Karpas-422 (cell line): ENCODE data around the gene SGCD. TPM values are rescaled to one million over a fixed set of nuclear protein-coding genes. Genes with fewer than 3 reads are reported as not detected.

ENCODE experiments used
- DNase-seq: peaks from one replicate; pipeline ENCODE4 v3.0.0-alpha.2; 2015
- H2AFZ ChIP-seq: fragments of 200-600 bp; sonication (generic); 2 replicates; pipeline ENCODE4 v1.6.1; 2014; ENCODE audit warnings: antibody characterized with exemption, low read length, mixed read lengths
- H3K27ac ChIP-seq: fragments of 200-600 bp; sonication (generic); 2 replicates; pipeline ENCODE4 v1.5.1; 2014; ENCODE audit warnings: mild to moderate bottlenecking, low read length, moderate library complexity
- H3K27me3 ChIP-seq: fragments of 200-600 bp; sonication (generic); 2 replicates; pipeline ENCODE4 v1.6.1; 2014; ENCODE audit warnings: low read length, mixed read lengths
- H3K36me3 ChIP-seq: fragments of 200-600 bp; sonication (generic); 2 replicates; pipeline ENCODE4 v1.6.1; 2014; ENCODE audit warnings: low read length, mixed read lengths; ENCODE audit not compliant: insufficient read depth
- H3K4me1 ChIP-seq: fragments of 200-600 bp; sonication (generic); 2 replicates; pipeline ENCODE4 v1.6.1; 2014; ENCODE audit warnings: mild to moderate bottlenecking, low read length, mixed read lengths
- H3K4me2 ChIP-seq: fragments of 200-600 bp; sonication (generic); 2 replicates; pipeline ENCODE4 v1.6.1; 2014; ENCODE audit warnings: low read length, low read depth, mild to moderate bottlenecking; ENCODE audit not compliant: poor library complexity, severe bottlenecking
- H3K4me3 ChIP-seq: fragments of 200-600 bp; sonication (generic); 2 replicates; pipeline ENCODE4 v1.5.1; 2014; ENCODE audit warnings: mild to moderate bottlenecking, antibody characterized with exemption, low read length, mixed read lengths
- H3K79me2 ChIP-seq: fragments of 200-600 bp; sonication (generic); 2 replicates; pipeline ENCODE4 v1.6.1; 2014; ENCODE audit warnings: mild to moderate bottlenecking, low read length, mixed read lengths
- H3K9ac ChIP-seq: fragments of 200-600 bp; sonication (generic); 2 replicates; pipeline ENCODE4 v1.6.0; 2014; ENCODE audit warnings: low read length
- H3K9me2 ChIP-seq: fragments of 200-600 bp; sonication (generic), shearing (Covaris generic); replicated peaks from 2 replicates; pipeline ENCODE4 v1.6.0; 2014; ENCODE audit warnings: mild to moderate bottlenecking, low read length, moderate library complexity; ENCODE audit not compliant: insufficient read depth
- H3K9me3 ChIP-seq: fragments of 300-700, 200-600 bp; sonication (generic); 2 replicates; pipeline ENCODE4 v1.6.1; 2014; ENCODE audit warnings: low read length, mixed read lengths
- H4K20me1 ChIP-seq: fragments of 200-600 bp; sonication (generic); 2 replicates; pipeline ENCODE4 v1.6.1; 2014; ENCODE audit warnings: mild to moderate bottlenecking, antibody characterized with exemption, low read length, low read depth; ENCODE audit not compliant: insufficient read depth
- total RNA-seq: library from RNA; depleted of rRNA; stranded (reverse); fragments of >200 nt; shearing (Covaris generic); gene quantifications from 2 replicates; pipeline ENCODE4 v1.2.3, GENCODE V29; 2014; ENCODE audit warnings: low replicate concordance

Gene SGCD
- total RNA-seq, 1 experiment from 2014 or later: not detected

DNA sequence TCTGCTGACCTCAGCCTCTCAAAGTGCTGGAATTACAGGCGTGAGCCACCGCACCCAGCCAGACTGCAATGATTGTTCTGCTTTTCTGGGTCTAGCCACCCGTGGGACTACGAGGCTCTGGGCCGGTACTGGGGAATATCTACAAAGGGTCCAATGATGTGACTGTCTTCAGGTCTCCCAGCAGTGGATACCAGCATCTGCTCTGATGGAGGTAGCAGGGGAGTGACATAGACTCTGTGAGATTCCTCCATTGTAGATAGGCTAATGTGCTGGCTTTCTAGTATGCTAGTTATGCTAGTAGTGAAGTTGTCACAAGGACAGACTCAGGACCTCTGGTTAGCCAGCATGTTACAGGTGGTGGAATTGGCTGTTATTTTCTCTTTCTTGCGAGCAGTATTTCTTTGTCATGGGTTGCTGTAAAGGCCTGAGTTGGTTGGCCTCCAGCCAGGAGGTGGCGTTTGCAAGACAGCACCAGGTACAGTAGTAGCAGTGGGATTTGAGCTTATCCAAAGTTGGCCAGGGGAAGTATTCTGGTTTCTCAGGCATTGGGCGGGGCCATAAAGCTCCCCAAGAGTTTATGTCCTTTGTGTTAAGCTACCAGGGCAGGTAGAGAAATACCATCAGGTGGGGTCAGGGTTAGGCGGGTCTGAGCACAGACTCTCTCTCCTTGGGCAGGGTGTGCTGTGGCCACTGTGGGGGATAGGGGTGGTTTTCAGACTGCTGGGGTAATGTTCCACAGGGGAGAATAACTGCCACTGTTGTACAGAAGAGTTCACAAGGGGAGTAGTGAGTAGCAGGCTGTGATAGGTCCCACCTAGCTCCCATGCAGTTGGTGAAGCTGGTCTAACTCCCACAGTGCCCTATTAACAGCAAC is 105.2 kb downstream of the SGCD start:
- no peak for DNase-seq
- Histone ChIP-seq H3K9me2 (no peaks in the 10 kb centered on the region), H3K36me3 (no peaks in the 10 kb centered on the region), H2AFZ (no peak overlapping the region), H3K79me2 (no peaks in the 10 kb centered on the region), H3K4me3 (no peak overlapping the region), H3K4me2 (no peak overlapping the region), H4K20me1 (no peaks in the 10 kb centered on the region), H3K27ac (no peak overlapping the region), H3K27me3 (no peaks in the 10 kb centered on the region), H3K9me3 (no peaks in the 10 kb centered on the region), H3K9ac (no peak overlapping the region), H3K4me1 (no peaks in the 10 kb centered on the region)

DNA sequence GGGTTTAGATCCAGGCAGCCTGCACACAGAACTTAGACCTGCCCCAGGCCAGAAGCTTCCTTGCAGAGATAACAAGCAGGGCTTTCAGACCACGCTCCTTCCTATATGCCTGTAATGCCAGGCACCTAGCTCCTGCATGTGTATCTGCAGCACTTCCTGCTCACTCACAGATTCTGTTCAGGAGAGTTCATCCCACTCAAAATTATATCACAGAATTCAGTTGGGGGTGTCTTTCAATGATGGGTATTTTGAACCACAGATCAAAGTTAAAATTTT is 105.8 kb downstream of the SGCD start:
- no peaks in the 10 kb centered on the region for H3K79me2 ChIP-seq
- no peaks in the 10 kb centered on the region for H3K4me1 ChIP-seq
- no peaks in the 10 kb centered on the region for H4K20me1 ChIP-seq
- H3K4me2 ChIP-seq: no peak overlapping the region
- no peak overlapping the region for H3K27ac ChIP-seq
- no peaks in the 10 kb centered on the region for H3K27me3 ChIP-seq
- no peak overlapping the region for H2AFZ ChIP-seq
- no peak for DNase-seq
- no peaks in the 10 kb centered on the region for H3K9me3 ChIP-seq
- H3K4me3 ChIP-seq: no peak overlapping the region
- no peaks in the 10 kb centered on the region for H3K36me3 ChIP-seq
- H3K9me2 ChIP-seq: no peaks in the 10 kb centered on the region
- no peak overlapping the region for H3K9ac ChIP-seq

DNA sequence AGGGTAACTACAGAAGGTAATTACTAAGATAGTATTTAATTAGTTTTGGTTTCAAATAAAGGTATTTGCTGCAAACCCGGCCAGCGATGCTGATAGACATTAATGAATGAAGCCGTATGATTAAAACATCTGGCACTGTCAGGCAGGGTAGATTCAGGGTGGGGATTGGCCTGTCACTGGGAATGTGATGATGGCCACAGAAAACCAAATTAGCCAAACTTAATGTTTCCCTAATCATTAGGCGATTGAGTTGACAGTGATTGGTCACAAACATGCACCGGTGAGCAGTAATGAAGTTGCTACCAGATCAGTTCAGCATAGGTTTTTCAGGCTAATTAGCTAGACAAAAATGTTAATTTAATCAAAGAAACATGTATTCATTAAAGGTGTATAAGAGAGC is 107.5 kb downstream of the SGCD start:
- Histone ChIP-seq H3K79me2 (no peaks in the 10 kb centered on the region), H3K9me3 (no peaks in the 10 kb centered on the region), H3K4me3 (no peak overlapping the region), H3K4me1 (no peaks in the 10 kb centered on the region), H3K9ac (no peak overlapping the region), H3K27ac (no peak overlapping the region), H3K4me2 (no peak overlapping the region), H3K9me2 (no peaks in the 10 kb centered on the region), H3K36me3 (no peaks in the 10 kb centered on the region), H2AFZ (no peak overlapping the region), H4K20me1 (no peaks in the 10 kb centered on the region), H3K27me3 (no peaks in the 10 kb centered on the region)
- no peak for DNase-seq

DNA sequence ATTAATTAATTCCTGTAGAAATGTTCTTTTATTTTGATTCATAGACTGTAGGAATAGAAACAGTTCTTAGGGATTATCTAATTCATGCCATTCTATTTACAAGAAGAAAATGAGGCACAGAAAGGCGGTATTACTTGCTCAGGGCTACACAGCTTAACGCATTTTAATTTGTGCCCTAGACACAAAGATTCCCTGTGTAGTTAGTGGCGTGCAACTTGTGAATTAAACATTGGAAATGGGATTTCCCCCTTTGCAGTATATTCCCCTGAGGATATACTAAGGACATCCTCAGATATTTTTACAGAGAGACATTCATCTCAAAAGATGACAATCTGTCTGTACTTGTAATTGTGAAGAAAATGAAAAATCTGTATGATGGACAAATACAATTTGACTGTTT is 108.1 kb downstream of the SGCD start:
- Histone ChIP-seq H3K4me2 (no peak overlapping the region), H3K27me3 (no peaks in the 10 kb centered on the region), H3K36me3 (no peaks in the 10 kb centered on the region), H3K27ac (no peak overlapping the region), H3K9me2 (no peaks in the 10 kb centered on the region), H3K4me1 (no peaks in the 10 kb centered on the region), H3K9me3 (no peaks in the 10 kb centered on the region), H3K79me2 (no peaks in the 10 kb centered on the region), H4K20me1 (no peaks in the 10 kb centered on the region), H2AFZ (no peak overlapping the region), H3K4me3 (no peak overlapping the region), H3K9ac (no peak overlapping the region)
- DNase-seq: no peak

DNA sequence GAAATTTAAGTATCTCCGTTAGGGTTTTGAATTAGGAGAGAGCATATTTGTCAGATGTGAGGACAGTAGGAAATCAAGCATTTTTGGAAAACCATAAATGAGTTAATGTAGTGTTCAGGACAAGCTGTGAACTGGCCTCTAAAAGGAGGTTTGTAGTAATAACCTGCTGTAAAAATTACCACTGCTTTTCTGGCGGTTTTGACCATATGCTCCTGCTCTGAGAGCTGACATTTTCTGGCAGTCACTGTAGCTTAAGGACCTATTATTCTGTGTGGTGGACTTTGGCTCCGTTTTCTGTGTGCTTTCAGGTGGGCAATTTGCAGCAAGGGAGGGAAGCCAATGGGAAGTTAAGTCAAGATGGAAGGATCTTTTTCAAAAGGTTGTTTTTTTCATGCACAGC is 111.1 kb downstream of the SGCD start:
- no peak overlapping the region for H3K9ac ChIP-seq
- H3K27me3 ChIP-seq: no peaks in the 10 kb centered on the region
- no peaks in the 10 kb centered on the region for H3K9me2 ChIP-seq
- DNase-seq: no peak
- no peaks in the 10 kb centered on the region for H3K79me2 ChIP-seq
- H3K36me3 ChIP-seq: no peaks in the 10 kb centered on the region
- no peak overlapping the region for H3K27ac ChIP-seq
- no peak overlapping the region for H3K4me2 ChIP-seq
- H3K4me1 ChIP-seq: no peaks in the 10 kb centered on the region
- H4K20me1 ChIP-seq: no peaks in the 10 kb centered on the region
- H3K9me3 ChIP-seq: no peaks in the 10 kb centered on the region
- H3K4me3 ChIP-seq: no peak overlapping the region
- no peak overlapping the region for H2AFZ ChIP-seq

DNA sequence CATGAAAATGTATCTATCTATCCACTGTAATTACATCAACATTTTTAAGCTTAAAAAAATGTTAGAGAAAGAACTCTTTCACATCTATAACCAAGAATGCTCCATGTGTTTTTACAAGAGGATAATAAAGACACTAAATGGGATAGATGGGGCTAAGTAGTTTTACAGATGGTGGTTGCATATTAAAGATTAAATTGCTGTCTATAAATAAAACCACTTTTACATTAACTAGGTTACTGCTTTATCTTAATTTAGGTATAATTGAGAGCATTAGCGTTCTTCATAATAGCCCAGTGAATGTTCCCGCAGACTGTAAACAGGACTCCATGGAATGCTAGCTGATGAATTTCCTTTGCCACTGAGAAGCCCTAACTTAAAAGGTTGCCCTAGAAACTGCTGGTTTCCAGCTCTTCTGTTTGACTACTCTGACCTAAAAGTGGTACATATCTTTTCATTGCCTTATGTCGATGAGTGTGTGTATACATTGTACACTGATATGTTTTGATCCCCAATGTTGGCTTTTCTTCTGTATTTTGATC is 117.9 kb downstream of the SGCD start:
- H3K36me3 ChIP-seq: no peaks in the 10 kb centered on the region
- no peaks in the 10 kb centered on the region for H3K27me3 ChIP-seq
- H3K4me1 ChIP-seq: no peaks in the 10 kb centered on the region
- H3K9ac ChIP-seq: no peak overlapping the region
- no peaks in the 10 kb centered on the region for H3K9me3 ChIP-seq
- no peak overlapping the region for H3K4me2 ChIP-seq
- H3K4me3 ChIP-seq: no peak overlapping the region
- H2AFZ ChIP-seq: no peak overlapping the region
- no peak for DNase-seq
- H3K27ac ChIP-seq: no peak overlapping the region
- H3K9me2 ChIP-seq: no peaks in the 10 kb centered on the region
- no peaks in the 10 kb centered on the region for H4K20me1 ChIP-seq
- H3K79me2 ChIP-seq: no peaks in the 10 kb centered on the region

DNA sequence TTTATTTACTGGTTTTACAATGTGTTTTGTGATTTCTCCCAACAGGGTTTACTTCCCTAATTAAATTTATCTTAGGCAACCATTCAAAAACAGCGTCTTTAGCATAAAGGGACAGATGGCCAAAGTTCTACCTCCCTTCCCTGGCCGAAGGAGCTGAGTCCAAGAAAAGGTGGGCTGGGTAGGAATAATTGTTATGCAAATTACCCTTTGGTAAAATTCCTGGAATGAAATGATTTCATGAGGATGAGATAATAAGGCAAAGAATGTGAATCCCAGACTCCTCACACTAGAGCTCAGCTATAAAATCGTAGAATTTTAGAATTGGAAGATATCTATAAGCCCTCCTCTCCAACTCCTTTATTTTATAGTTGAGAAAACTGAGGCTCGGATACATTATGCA is 119.6 kb downstream of the SGCD start:
- Histone ChIP-seq H3K36me3 (no peaks in the 10 kb centered on the region), H3K9me2 (no peaks in the 10 kb centered on the region), H3K4me1 (no peaks in the 10 kb centered on the region)

DNA sequence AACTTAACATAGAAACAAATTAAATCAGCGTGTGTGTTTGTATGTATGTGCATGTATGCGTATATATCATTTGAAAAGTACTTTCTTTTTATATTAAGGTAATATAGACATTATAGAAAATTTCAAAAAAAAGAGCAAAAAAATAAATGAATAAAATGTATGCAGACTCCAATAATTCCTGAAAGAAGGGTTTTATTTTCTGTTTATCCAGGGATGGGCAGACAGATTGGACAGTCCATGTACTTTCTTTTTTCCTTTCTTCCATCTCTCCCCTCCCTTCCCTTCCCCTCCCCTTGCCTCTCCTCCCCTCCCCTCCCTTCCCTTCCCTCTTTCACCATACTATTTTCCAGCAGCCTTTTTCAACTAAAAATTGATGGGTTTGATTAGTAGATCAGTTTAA is 123.8 kb downstream of the SGCD start:
- no peak overlapping the region for H2AFZ ChIP-seq
- no peak overlapping the region for H3K27ac ChIP-seq
- H3K4me1 ChIP-seq: no peaks in the 10 kb centered on the region
- no peak overlapping the region for H3K4me3 ChIP-seq
- H3K9me2 ChIP-seq: no peaks in the 10 kb centered on the region
- no peak overlapping the region for H3K9ac ChIP-seq
- H3K27me3 ChIP-seq: no peaks in the 10 kb centered on the region
- H3K79me2 ChIP-seq: no peaks in the 10 kb centered on the region
- no peaks in the 10 kb centered on the region for H4K20me1 ChIP-seq
- DNase-seq: no peak
- H3K4me2 ChIP-seq: no peak overlapping the region
- H3K36me3 ChIP-seq: no peaks in the 10 kb centered on the region
- H3K9me3 ChIP-seq: no peaks in the 10 kb centered on the region

More for the DNA sequence above, 119.6 kb downstream of the SGCD start:
- H3K4me2 ChIP-seq: no peak overlapping the region
- H3K79me2 ChIP-seq: no peaks in the 10 kb centered on the region
- no peak overlapping the region for H3K9ac ChIP-seq
- H3K4me3 ChIP-seq: no peak overlapping the region
- no peak for DNase-seq
- H3K27me3 ChIP-seq: no peaks in the 10 kb centered on the region
- H2AFZ ChIP-seq: no peak overlapping the region
- H3K27ac ChIP-seq: no peak overlapping the region
- no peaks in the 10 kb centered on the region for H4K20me1 ChIP-seq
- H3K9me3 ChIP-seq: no peaks in the 10 kb centered on the region
